GM18951 (cell line): Measurements from ENCODE around the gene HUWE1.
"Not testable (repeated sequence)": the region's sequence is repeated elsewhere in the genome, so short reads cannot be mapped to it uniquely, and the experiment has no call there.

Experiments used
- POLR2A ChIP-seq: IDR thresholded peaks from 4 replicates; pipeline ENCODE4 v1.6.1; 2011; ENCODE audit warnings: mild to moderate bottlenecking; ENCODE audit not compliant: insufficient read length, insufficient read depth; ENCODE audit errors: extremely low read depth
- in situ Hi-C: fragments of 300-500 bp; cut with MboI; formaldehyde crosslinking; loops from one replicate; pipeline ENCODE4 v1.12.0; 2022; ENCODE audit warnings: low sequenced_read_pairs, mixed read lengths, inconsistent platforms; ENCODE audit not compliant: unreplicated experiment

The HUWE1 gene

GRCh38 chrX:53580742-53581504 is 105.6 kb downstream of the HUWE1 start:
- in situ Hi-C loops, result no loop called here
- no peak for TF ChIP-seq POLR2A

GRCh38 chrX:53571494-53571893 is 115.0 kb downstream of the HUWE1 start:
- in situ Hi-C loops, result no loop called here
- no peak for TF ChIP-seq POLR2A

GRCh38 chrX:53563324-53563723 is 123.2 kb downstream of the HUWE1 start:
- in situ Hi-C loops, result no loop called here

GRCh38 chrX:53561912-53562311 is 124.6 kb downstream of the HUWE1 start:
- no peak for TF ChIP-seq POLR2A
- in situ Hi-C loops, result no loop called here

More at GRCh38 chrX:53563324-53563723, 123.2 kb downstream of the HUWE1 start:
- TF ChIP-seq POLR2A, result no peak

GRCh38 chrX:53558646-53559045 is 127.9 kb downstream of the HUWE1 start:
- no peak for TF ChIP-seq POLR2A
- in situ Hi-C loops, result no loop called here

GRCh38 chrX:53556868-53557267 is 129.7 kb downstream of the HUWE1 start:
- no peak for TF ChIP-seq POLR2A
- in situ Hi-C loops, result no loop called here

- in situ Hi-C loops, result no loop called here
- no peak for TF ChIP-seq POLR2A
These were observed 135.6 kb downstream of the HUWE1 start for GRCh38 chrX:53550756-53551463.

- in situ Hi-C loops, result no loop called here
- no peak for TF ChIP-seq POLR2A
These were observed 138.9 kb downstream of the HUWE1 start for GRCh38 chrX:53547668-53548067.

GRCh38 chrX:53544936-53545335 is 141.6 kb downstream of the HUWE1 start:
- in situ Hi-C loops, result no loop called here
- no peak for TF ChIP-seq POLR2A

GRCh38 chrX:53538781-53539180 is 147.7 kb downstream of the HUWE1 start:
- no peak for TF ChIP-seq POLR2A
- in situ Hi-C loops, result no loop called here

GRCh38 chrX:53531255-53531966 is 155.1 kb downstream of the HUWE1 start:
- in situ Hi-C loops, result not testable (repeated sequence)

- TF ChIP-seq POLR2A, result no peak
These were observed 159.5 kb downstream of the HUWE1 start for GRCh38 chrX:53526999-53527398.

GRCh38 chrX:53511322-53511721 is 175.2 kb downstream of the HUWE1 start:
- in situ Hi-C loops, result no loop called here
- TF ChIP-seq POLR2A, result no peak

More at GRCh38 chrX:53526999-53527398, 159.5 kb downstream of the HUWE1 start:
- in situ Hi-C loops, result no loop called here

GRCh38 chrX:53504035-53504434 is 182.5 kb downstream of the HUWE1 start:
- in situ Hi-C loops, result not testable (repeated sequence)
